HL-60 (cell line): ENCODE data around the gene ZBTB46.

Source experiments
- CTCF ChIP-seq: IDR thresholded peaks from one replicate; pipeline ENCODE4 v1.5.1; 2011; ENCODE audit warnings: low read length, control low read depth, inconsistent platforms; ENCODE audit not compliant: insufficient read depth
- GABPA ChIP-seq: IDR thresholded peaks from 2 replicates; pipeline ENCODE4 v1.6.1; 2012; ENCODE audit warnings: low read depth
- POLR2AphosphoS5 ChIP-seq: IDR thresholded peaks from 2 replicates; pipeline ENCODE4 v1.6.1; 2012; ENCODE audit warnings: low read depth
- REST ChIP-seq: IDR thresholded peaks from 2 replicates; pipeline ENCODE4 v1.6.1; 2012; ENCODE audit warnings: low read depth; ENCODE audit not compliant: insufficient replicate concordance

GRCh38 chr20:63814891-63815614 lies 16.0 kb downstream of the ZBTB46 start:
- TF ChIP-seq CTCF (no peak), GABPA (no peak), POLR2AphosphoS5 (no peak), REST (no peak)
